Endothelial cell of umbilical vein (primary cell): ENCODE measurements around the gene NINL. TPM values are rescaled to one million over a fixed set of nuclear protein-coding genes. Genes with fewer than 3 reads are reported as not detected.
A peak's percentile ranks its signal among the peaks of the same experiment; 100 is the strongest.

Source experiments
- Bru-seq: library from RNA; stranded (reverse); fragments of 400-500 nt; gene quantifications from one replicate; lab custom pipeline; 2021; lab: Mats Ljungman, UMichigan
- BruChase-seq, 2 experiments: library from RNA; stranded (reverse); fragments of 400-500 nt; gene quantifications; one replicate each; lab custom pipeline; 2021; lab: Mats Ljungman, UMichigan
- BruUV-seq: library from RNA; stranded (reverse); fragments of 400-500 nt; replicated peaks from 2 replicates; lab custom pipeline; 2021; lab: Mats Ljungman, UMichigan
- CTCF ChIA-PET: fragments of 300-600, 350-600 bp; sonication (Branson Sonifier 250); formaldehyde crosslinking; loops from one replicate; lab custom pipeline; 2021; ENCODE audit warnings: antibody characterized with exemption, inconsistent platforms; lab: Charles Lee
- POLR2A ChIA-PET: fragments of 300-600, 350-600 bp; sonication (Branson Sonifier 250); formaldehyde crosslinking; loops from one replicate; lab custom pipeline; 2021; ENCODE audit warnings: antibody characterized with exemption, inconsistent platforms; lab: Charles Lee
- DNase-seq: peaks from one replicate; pipeline ENCODE4 v3.0.0-alpha.2; 2011; ENCODE audit warnings: low read depth, low spot score
- FAIRE-seq: peaks from 2 replicates; lab custom pipeline; 2011; peaks lifted over from hg19 to GRCh38; lab: Jason Lieb, UNC
- H2AFZ ChIP-seq: 2 replicates; pipeline ENCODE4 v1.6.0; 2012; ENCODE audit warnings: low read depth, low read length, control low read depth, inconsistent platforms
- H3K27ac ChIP-seq: 2 replicates; pipeline ENCODE4 v1.5.1; 2011; ENCODE audit warnings: low read depth, mild to moderate bottlenecking, control low read depth, low read length, moderate library complexity; ENCODE audit not compliant: insufficient read depth
- H3K27me3 ChIP-seq, 2 experiments: 2 replicates each; pipeline versions ENCODE4 v1.6.0 to v1.6.1; 2011; ENCODE audit warnings: low read length in 2 of 2, mixed read lengths in 1 of 2; ENCODE audit not compliant: control insufficient read depth in 2 of 2, insufficient read depth in 2 of 2
- H3K36me3 ChIP-seq, 2 experiments: 2 replicates in 1 of 2; 3 replicates in 1 of 2; pipeline ENCODE4 v1.5.1; 2011; ENCODE audit warnings: low read length in 2 of 2, mild to moderate bottlenecking in 1 of 2, moderate library complexity in 1 of 2; ENCODE audit not compliant: control insufficient read depth in 2 of 2, insufficient read depth in 2 of 2; ENCODE audit errors: extremely low read depth in 1 of 2
- H3K4me1 ChIP-seq: 3 replicates; pipeline ENCODE4 v1.5.1; 2011; ENCODE audit warnings: mild to moderate bottlenecking, low read length; ENCODE audit not compliant: control insufficient read depth, insufficient read depth; ENCODE audit errors: extremely low read depth
- H3K4me2 ChIP-seq: 2 replicates; pipeline ENCODE4 v1.6.1; 2011; ENCODE audit warnings: low read length, control low read depth, mixed read lengths; ENCODE audit not compliant: insufficient read depth
- H3K4me3 ChIP-seq, 3 experiments: fragments of 200-600 bp in 1 of 3; sonication (generic), shearing (Covaris generic) in 1 of 3; replicated peaks in 1 of 3; 2 replicates each; pipeline ENCODE4 v1.5.1; 2011 to 2016; ENCODE audit warnings: control low read depth in 3 of 3, low read length in 3 of 3, mild to moderate bottlenecking in 2 of 3, inconsistent platforms in 1 of 3, low read depth in 1 of 3, moderate library complexity in 1 of 3; ENCODE audit not compliant: insufficient read depth in 1 of 3
- H3K79me2 ChIP-seq: 2 replicates; pipeline ENCODE4 v1.6.0; 2012; ENCODE audit warnings: low read length, inconsistent platforms; ENCODE audit not compliant: control insufficient read depth, insufficient read depth
- H3K9ac ChIP-seq: replicated peaks from 2 replicates; pipeline ENCODE3; 2011; ENCODE audit warnings: low read length, control low read depth; ENCODE audit not compliant: insufficient read depth; ENCODE audit errors: extremely low read depth
- H3K9me1 ChIP-seq: replicated peaks from 3 replicates; pipeline ENCODE4 v1.6.0; 2011; ENCODE audit warnings: mild to moderate bottlenecking, low read length; ENCODE audit not compliant: control insufficient read depth, insufficient read depth; ENCODE audit errors: extremely low read depth
- H3K9me3 ChIP-seq: replicated peaks from 2 replicates; pipeline ENCODE4 v1.5.1; 2012; ENCODE audit warnings: low read length, inconsistent platforms; ENCODE audit not compliant: control insufficient read depth, insufficient read depth
- H4K20me1 ChIP-seq: replicated peaks from 2 replicates; pipeline ENCODE3; 2011; ENCODE audit warnings: mild to moderate bottlenecking, low read length; ENCODE audit not compliant: control insufficient read depth, insufficient read depth; ENCODE audit errors: extremely low read depth
- EZH2 ChIP-seq: IDR thresholded peaks from 2 replicates; pipeline ENCODE4 v1.6.1; 2012; ENCODE audit warnings: borderline replicate concordance, low read depth, mild to moderate bottlenecking, moderate library complexity, low read length, inconsistent platforms; ENCODE audit not compliant: severe bottlenecking
- POLR2A ChIP-seq: IDR thresholded peaks from 2 replicates; pipeline ENCODE4 v1.6.1; 2012; ENCODE audit warnings: low read depth, mild to moderate bottlenecking, control low read depth, low read length
- POLR2AphosphoS5 ChIP-seq: IDR thresholded peaks from 2 replicates; pipeline ENCODE4 v1.6.1; 2012; ENCODE audit warnings: low read depth, mild to moderate bottlenecking, control low read depth, low read length, moderate library complexity; ENCODE audit not compliant: insufficient read depth
- dilution Hi-C: fragments of 300-500 bp; cut with MboI; formaldehyde crosslinking; loops from one replicate; pipeline ENCODE4 v1.15.0; 2019; ENCODE audit warnings: low sequenced_read_pairs; ENCODE audit not compliant: extremely low pct_ligation_motif_present
- intact Hi-C: fragments of 100-400 bp; cut with micrococcal nuclease; formaldehyde crosslinking; loops from one replicate; pipeline ENCODE4 v1.10.0; 2022
- long read RNA-seq: library from polyadenylated mRNA; stranded (forward); transcript quantifications from one replicate; pipeline ENCODE4 v2.0.0, GENCODE V29; 2021
- polyA minus RNA-seq, 3 experiments: library from RNA; depleted of rRNA, polyadenylated mRNA; stranded (reverse); fragments of >200 nt; gene quantifications; 1 replicate in 1 of 3; 2 replicates in 2 of 3; pipeline ENCODE4 v1.2.3, GENCODE V29; 2011
- polyA plus RNA-seq, 4 experiments: library from polyadenylated mRNA; depleted of rRNA in 3 of 4; stranded (reverse) in 3 of 4; unstranded in 1 of 4; fragments of >200 nt; gene quantifications; 2 replicates each; pipeline versions ENCODE4 v1.2.1 to v1.2.3, GENCODE V29; 2011 to 2012; ENCODE audit warnings: missing spikeins in 1 of 4
- total RNA-seq: library from RNA; stranded (reverse); gene quantifications from 2 replicates; pipeline ENCODE4 v1.2.3, GENCODE V29; 2021
- TF ChIP-seq, protein P1 (sequence below), 2 donors: IDR thresholded peaks; 1 replicate in 1 of 2; 2 replicates in 1 of 2; pipeline ENCODE4 v1.5.1; 2011; ENCODE audit warnings: low read length in 2 of 2, mild to moderate bottlenecking in 2 of 2, moderate library complexity in 2 of 2, control low read depth in 1 of 2, inconsistent platforms in 1 of 2, low read depth in 1 of 2; ENCODE audit not compliant: insufficient read depth in 1 of 2; ENCODE audit errors: extremely low read depth in 1 of 2

The NINL gene
- total RNA-seq (24.8 and 25.5 TPM in 2 replicates), polyA plus RNA-seq (11.3 and 13.2 TPM in 2 replicates), polyA minus RNA-seq (16.3 and 20.6 TPM in 2 replicates), Bru-seq, nascent RNA (percentile 70 among the genes with signal in this experiment), BruChase-seq, experiment 1, labeled RNA remaining after a 6-hour chase (percentile 77 among the genes with signal in this experiment), BruChase-seq, experiment 2, labeled RNA remaining after a 2-hour chase (percentile 75 among the genes with signal in this experiment)
- 12.2 and 15.2 TPM in 2 replicates for polyA plus RNA-seq (2011; cell fraction: cytosol; rRNA removed)
- polyA plus RNA-seq (2011; cell fraction: nucleus; rRNA removed): 74.9 and 76.2 TPM in 2 replicates
- 15.1 and 19.9 TPM in 2 replicates for polyA plus RNA-seq (2012)
- polyA minus RNA-seq (2011; cell fraction: cytosol; rRNA and poly(A)+ RNA removed): 1.1 TPM
- polyA minus RNA-seq (2011; cell fraction: nucleus; rRNA and poly(A)+ RNA removed): 23.2 and 30.1 TPM in 2 replicates
- long read RNA-seq, full-length matches to known transcripts: 4 of 20 reads
- long read RNA-seq, partial matches to known transcripts: 7 of 20 reads
- long read RNA-seq, other reads (novel, unspliced or antisense): 9 of 20 reads

GRCh38 chr20:25584905-25585704 is at the start of gene NINL:
Gene NINL (minus strand): TSS chr20:25585531. CDS start chr20:25526587, 58,944 bp downstream.
- POLR2A ChIA-PET: interaction anchor here (1.0 kb wide), 1 partner anchor 338 kb away, joined by 3 read pairs; no protein-coding TSS in a partner anchor
- H3K9ac ChIP-seq: peak within 1 kb of the TSS; percentile 75
- CTCF ChIA-PET: interaction anchor here (1.0 kb wide), 1 partner anchor 77 kb away, joined by 3 read pairs; no protein-coding TSS in a partner anchor

More at GRCh38 chr20:25584905-25585704, at the start of gene NINL:
- TF ChIP-seq, protein P1, sequence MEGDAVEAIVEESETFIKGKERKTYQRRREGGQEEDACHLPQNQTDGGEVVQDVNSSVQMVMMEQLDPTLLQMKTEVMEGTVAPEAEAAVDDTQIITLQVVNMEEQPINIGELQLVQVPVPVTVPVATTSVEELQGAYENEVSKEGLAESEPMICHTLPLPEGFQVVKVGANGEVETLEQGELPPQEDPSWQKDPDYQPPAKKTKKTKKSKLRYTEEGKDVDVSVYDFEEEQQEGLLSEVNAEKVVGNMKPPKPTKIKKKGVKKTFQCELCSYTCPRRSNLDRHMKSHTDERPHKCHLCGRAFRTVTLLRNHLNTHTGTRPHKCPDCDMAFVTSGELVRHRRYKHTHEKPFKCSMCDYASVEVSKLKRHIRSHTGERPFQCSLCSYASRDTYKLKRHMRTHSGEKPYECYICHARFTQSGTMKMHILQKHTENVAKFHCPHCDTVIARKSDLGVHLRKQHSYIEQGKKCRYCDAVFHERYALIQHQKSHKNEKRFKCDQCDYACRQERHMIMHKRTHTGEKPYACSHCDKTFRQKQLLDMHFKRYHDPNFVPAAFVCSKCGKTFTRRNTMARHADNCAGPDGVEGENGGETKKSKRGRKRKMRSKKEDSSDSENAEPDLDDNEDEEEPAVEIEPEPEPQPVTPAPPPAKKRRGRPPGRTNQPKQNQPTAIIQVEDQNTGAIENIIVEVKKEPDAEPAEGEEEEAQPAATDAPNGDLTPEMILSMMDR (IDR thresholded peaks at IDR 0.05; ENCODE audit: extremely low read depth in 1 of 2, insufficient read depth in 1 of 2, low read depth in 1 of 2, low read length in 2 of 2): no peak
- TF ChIP-seq POLR2AphosphoS5 (peak; percentile 87), POLR2A (peak; percentile 79), EZH2 (no peak)
- Histone ChIP-seq H3K4me2 (peak within 1 kb of the TSS; percentile 21), H3K4me3 (peak within 1 kb of the TSS; percentile 1 to 81 (median 31)), H3K4me1 (peaks cover 4% of the 10 kb centered on the region), H3K27ac (peak within 1 kb of the TSS; percentile 0), H3K27me3 (no peaks in the 10 kb centered on the region), H3K36me3 (peaks cover 0 to 4% of the 10 kb centered on the region in 2 experiments), H3K9me1 (no peaks in the 10 kb centered on the region), H3K9me3 (no peaks in the 10 kb centered on the region), H2AFZ (peak within 1 kb of the TSS; percentile 92), H3K79me2 (peaks cover 15% of the 10 kb centered on the region), H4K20me1 (no peaks in the 10 kb centered on the region)
- FAIRE-seq (peak; percentile 80), DNase-seq (peak; percentile 67)
- intact Hi-C loops (loop anchor here (1.0 kb wide), 1 partner anchor 39 kb away; the partner anchor contains the start of gene NANP), dilution Hi-C loops (no loop called here)
- no TSS peak for BruUV-seq
